GM21526 (cell line): ENCODE measurements around the gene KCNMA1.

Experiments used
- ATAC-seq: cut with Tn5 transposase; IDR thresholded peaks from one replicate; pipeline ENCODE4 v1.9.1; 2021; ENCODE audit warnings: moderate library complexity; ENCODE audit not compliant: unreplicated experiment, low FRiP score

KCNMA1 gene

GRCh38 chr10:76998451-76998850 lies 639.2 kb downstream of the KCNMA1 start:
- ATAC-seq: no peak

- no peak for ATAC-seq
Observed at GRCh38 chr10:76997631-76998030, 640.0 kb downstream of the KCNMA1 start.

DNA sequence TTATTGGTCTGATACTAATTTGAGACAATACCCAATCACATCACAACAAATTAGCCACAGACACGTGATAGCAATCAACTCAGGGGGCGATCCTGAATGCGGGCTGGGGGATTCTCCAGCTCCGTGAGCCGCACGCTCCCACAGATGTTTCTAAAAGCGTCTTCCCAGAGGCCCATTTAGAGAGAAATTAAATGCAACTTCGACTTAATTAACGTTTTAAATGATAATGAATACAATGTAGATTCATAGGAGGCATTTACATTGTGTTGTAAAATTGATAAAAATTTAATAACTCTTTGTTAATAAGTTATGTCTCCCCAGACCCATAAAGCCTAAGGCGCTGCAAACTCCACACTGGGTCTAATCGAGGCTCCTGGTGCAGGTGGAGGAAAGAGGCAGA lies 642.6 kb downstream of the KCNMA1 start:
- ATAC-seq: no peak

- ATAC-seq: no peak
Observed at GRCh38 chr10:76993213-76993612, 644.4 kb downstream of the KCNMA1 start.

DNA sequence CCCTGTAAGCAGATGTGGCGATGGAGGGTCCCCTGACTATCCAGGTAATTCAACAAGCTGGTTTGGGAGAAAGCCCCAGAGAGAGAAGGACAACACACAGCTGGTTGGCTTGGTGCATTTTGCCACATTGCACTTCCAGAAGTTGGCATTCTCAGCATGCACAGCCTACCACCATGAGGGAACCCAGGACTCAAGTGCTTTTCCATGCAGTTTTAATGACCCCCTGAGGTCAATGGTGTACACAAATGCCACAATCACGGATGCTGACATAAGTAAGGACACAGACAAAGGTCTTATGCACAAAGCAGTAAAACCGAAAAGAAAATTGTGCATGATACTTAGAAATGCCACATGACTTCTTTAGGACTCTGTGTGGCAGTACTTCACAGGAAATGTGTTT lies 645.1 kb downstream of the KCNMA1 start:
- no peak for ATAC-seq

DNA sequence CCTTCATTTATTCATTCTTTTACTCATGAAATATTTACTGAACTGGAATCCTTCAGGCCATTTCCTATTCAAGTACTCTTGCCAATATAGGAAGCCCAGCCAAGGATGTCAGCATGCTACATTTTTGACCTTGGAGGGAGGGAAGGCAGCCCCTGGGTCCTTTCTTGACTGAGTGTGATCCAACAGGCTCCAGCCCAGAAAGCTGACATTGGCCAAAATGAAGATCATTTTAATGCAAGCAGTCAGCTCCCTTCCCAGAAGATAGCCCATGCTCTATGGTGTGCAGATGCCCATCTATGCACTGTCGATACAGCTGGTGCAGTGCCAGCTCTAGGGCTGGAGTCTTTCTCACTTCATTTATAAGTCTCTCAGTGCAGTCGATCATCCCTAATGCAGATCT lies 646.0 kb downstream of the KCNMA1 start:
- ATAC-seq: no peak

DNA sequence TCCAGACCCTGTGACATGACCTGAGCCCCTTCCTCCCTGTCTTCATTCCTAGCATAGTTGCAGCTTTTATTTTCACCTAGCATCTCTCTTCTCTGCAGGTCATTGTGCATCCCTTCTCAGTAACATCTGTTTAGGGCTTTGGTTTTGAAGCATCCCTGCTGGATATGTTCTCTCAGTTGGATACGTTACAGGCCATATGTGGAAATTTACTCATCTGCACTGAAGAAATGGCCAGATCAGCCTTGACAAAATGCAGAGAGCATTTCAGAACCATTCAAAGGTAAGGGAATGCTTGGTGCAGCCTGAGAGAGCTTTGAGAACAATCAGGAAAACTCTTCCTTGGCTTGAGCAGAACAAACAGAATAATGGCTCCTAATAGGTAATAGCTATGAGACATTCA lies 647.0 kb downstream of the KCNMA1 start:
- no peak for ATAC-seq

GRCh38 chr10:76984559-76985443 lies 652.8 kb downstream of the KCNMA1 start:
- ATAC-seq: peak; percentile 85

DNA sequence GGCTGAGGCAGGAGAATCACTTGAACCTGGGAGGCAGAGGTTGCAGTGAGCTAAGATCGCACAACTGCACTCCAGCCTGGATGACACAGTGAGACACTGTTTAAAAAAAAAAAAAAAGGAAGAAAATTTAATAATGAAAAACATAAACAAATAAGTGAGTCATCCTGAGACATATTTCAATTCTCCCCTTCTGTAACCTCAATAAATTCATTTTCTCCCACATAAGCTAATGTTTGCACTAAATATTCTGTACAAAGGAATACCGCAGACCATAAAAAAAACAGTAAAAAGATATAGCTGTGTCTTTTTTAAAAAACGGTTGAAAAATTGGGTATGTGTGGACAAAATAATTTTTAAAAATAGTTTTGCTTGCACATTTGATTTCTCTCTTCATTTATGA lies 654.0 kb downstream of the KCNMA1 start:
- no peak for ATAC-seq

- ATAC-seq: no peak
Observed at GRCh38 chr10:76982671-76983070, 654.9 kb downstream of the KCNMA1 start.

- ATAC-seq: no peak
Observed at GRCh38 chr10:76981251-76981650, 656.4 kb downstream of the KCNMA1 start.

GRCh38 chr10:76977901-76978300 lies 659.7 kb downstream of the KCNMA1 start:
- no peak for ATAC-seq

- no peak for ATAC-seq
Observed at GRCh38 chr10:76977046-76977445, 660.6 kb downstream of the KCNMA1 start.

GRCh38 chr10:76976142-76976541 lies 661.5 kb downstream of the KCNMA1 start:
- no peak for ATAC-seq

DNA sequence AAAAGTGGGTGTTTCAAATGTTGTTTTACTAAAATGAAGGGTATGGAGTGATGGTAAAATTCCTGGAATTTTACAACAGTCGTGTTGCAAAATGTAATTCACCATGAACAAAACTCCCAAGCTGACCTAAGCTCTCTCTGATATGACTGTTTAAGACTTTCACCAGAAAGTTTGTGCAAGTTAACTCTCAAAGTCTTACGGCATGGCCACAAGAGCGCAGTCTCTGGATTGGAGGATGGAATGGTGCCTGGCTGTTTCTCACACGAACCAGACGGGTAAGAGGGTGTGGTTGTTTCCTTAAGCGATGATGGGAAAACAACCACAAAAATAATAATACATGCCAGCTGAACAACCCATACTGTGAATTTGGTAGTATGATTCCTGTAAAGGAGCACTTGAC lies 662.5 kb downstream of the KCNMA1 start:
- ATAC-seq: no peak

DNA sequence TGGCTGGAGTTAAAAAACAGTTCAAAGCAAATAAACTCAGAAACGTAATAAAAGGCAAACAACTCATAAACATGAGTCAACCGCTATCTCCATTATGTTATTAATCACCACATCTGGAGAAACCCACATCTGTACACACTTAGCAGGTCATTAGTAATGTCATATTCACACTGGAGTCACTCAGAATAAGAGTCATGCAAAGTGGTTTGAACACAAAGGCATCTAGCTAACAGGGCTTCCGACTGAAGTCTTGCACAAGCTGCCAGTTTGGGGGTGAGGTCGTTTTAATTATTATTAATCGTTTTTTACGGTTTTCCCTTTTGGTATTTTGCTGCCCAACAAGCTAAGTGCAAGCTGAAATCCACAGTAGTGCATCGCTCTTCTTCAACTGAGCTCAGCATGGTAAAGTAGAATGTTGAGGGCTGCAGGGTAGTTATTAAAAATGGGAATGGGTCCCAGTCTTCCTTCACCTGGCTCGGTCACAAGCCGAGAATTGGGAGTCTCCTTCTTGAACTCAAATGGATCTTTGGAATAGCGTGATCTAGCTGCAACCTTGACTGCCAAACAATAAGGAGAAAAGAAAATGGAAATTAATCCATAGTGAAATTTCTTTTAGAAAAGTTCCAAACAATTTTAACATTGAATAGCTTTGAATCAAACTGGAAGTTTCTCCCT lies 663.5 kb downstream of the KCNMA1 start:
- no peak for ATAC-seq

DNA sequence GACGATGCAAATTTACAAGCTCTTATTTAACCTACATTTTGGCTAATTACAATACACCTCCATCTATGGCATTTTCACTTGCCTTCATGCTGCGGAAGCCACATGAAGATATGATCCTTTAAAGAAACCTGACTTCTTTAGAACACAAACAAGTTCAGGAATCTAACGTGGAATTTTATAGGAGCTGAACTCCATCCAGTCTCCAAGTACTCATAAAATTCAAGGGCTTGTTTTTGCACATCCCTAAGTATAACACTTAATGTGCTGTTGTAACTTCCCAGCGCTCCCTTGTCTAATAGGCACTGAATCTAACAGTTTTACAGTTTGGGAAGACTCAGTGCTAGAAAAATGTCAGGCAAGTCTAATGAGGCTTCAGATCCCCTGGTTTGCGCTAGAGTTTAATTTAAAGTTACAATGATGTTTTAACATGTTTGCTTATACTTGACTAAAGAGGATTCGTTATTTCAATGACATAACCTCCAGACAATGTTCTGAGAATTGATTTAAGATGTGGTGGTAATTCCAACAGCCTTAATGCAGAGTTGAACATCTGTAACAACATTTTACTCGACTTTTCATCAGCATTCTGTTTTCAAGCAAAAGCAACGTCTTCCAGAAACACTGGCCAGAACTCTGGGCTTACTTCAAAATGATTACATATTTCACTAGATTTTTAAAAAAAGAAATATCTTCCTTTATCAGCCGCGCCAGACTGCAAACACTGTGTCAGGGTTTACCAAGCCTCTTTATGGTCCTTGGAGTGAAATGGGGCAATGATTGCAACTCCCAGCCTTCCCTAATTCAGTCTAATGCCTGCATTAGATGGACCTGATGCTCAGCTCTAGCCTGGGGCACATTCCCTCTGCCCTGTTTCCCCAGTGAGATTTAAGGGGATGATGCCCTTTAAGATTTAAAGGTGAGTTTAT lies 664.3 kb downstream of the KCNMA1 start:
- no peak for ATAC-seq

DNA sequence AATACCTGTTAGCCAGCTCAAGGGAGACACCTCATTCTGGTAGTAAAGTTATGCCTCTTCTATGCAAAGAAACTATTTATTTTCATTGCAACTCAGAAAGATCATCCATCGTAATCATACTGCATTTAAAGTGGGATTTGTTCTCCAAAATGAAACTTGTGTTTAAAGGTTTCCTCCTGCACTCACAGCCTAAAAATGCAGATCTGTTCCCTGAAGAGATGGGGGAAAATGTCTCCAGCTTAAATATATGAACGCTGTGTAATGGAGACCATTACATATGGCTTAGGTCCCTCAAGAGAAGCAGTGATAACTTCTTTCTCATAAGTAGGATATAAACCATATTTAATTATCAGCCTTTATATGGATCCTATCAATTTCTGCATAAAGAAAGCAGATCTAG lies 665.1 kb downstream of the KCNMA1 start:
- no peak for ATAC-seq

- ATAC-seq: no peak
Observed at GRCh38 chr10:76971547-76972170, 665.9 kb downstream of the KCNMA1 start.

GRCh38 chr10:76970711-76971519 lies 666.7 kb downstream of the KCNMA1 start:
- ATAC-seq: no peak
